ENCODE results near the gene KAZN.

KAZN gene

DNA sequence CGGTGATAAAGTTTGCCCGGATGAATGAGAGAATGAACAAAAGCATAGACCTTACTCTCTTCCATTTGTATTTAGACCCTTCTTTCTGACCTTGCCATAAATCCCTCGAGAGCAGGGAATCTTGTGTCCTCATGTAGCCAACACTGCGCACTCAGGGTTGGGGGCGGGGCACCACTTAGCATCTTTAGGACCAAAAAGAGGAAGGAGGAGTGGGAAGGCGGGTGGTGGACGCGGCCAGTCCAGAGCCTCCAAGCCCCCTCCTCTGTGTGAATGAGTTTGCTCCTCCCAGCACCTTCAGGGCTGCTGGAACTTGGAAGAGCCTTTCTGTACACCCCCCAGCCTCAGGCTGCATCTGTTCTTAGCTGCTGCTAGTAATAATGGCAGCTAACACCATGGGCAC is 413.2 kb downstream of the KAZN start:
- DNase-seq (ENCODE audit: low read depth): no peak

GRCh38 chr1:15012822-15013221 is 414.3 kb downstream of the KAZN start:
- no peak for DNase-seq (ENCODE audit: low read depth)

DNA sequence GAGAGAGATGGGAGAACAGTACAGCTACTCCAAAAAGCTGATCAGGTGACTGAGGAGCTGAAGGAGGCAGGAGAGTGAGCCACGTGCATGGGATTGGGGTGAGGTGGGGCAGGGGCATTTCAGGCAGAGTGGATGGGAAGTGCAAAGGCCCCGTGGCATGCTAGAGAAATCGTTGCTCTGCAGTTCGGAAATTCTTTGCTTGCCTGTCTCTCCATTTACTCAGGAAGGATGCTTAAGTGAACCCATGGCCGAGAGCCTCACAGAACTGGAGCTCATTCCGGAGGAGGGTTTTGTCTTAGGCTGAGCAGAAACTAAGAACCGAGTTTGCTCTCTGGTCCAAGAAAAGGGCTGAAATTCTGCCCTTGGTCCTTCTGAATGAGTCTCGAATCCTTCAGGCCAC is 415.3 kb downstream of the KAZN start:
- no peak for DNase-seq (ENCODE audit: low read depth)

DNA sequence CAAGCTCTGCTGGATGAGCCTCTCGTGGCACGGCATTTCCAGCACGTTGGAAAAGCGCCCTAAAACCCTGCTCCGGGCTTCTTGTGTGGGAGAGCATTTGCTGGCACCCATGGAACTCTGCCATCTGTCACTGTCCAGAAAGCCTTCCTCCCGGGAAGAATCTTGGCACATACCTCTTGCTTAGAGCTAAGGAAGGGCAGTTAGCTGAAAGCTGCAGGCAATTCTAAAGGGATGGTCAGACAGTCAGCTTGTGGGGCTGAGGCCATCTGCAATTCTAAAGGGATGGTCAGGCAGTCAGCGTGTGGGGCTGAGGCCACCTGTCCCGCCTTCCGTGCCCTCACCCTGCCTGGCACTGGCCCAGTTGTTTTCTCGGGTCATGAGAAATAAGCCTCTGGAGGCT is 416.0 kb downstream of the KAZN start:
- peak; percentile 12 for DNase-seq (ENCODE audit: low read depth)

- no peak for DNase-seq (ENCODE audit: low read depth)
Observed at GRCh38 chr1:15016001-15016400, 417.5 kb downstream of the KAZN start.

GRCh38 chr1:15016526-15016925 is 418.0 kb downstream of the KAZN start:
- DNase-seq (ENCODE audit: low read depth): no peak

GRCh38 chr1:15017120-15017519 is 418.6 kb downstream of the KAZN start:
- peak; percentile 74 for DNase-seq (ENCODE audit: low read depth)

DNA sequence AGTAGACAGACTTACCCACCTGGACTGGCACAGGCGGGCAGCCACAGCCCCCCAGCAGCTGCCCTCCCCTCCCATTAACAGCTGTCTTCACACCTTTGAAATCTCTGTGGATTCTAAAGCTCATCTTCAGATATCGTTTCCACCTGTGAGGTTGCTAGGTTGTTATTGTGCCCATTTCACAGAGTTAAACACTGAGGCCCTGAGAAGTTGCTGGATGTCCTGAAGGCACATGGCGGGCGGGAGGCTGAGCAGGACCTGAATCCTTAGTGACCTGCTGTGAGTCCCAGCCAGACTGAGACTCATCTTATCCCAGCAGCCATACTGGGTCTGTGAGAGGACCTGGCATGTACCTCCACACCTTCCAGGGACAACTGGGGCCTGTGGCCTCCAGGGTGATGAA is 420.3 kb downstream of the KAZN start:
- no peak for DNase-seq (ENCODE audit: low read depth)

DNA sequence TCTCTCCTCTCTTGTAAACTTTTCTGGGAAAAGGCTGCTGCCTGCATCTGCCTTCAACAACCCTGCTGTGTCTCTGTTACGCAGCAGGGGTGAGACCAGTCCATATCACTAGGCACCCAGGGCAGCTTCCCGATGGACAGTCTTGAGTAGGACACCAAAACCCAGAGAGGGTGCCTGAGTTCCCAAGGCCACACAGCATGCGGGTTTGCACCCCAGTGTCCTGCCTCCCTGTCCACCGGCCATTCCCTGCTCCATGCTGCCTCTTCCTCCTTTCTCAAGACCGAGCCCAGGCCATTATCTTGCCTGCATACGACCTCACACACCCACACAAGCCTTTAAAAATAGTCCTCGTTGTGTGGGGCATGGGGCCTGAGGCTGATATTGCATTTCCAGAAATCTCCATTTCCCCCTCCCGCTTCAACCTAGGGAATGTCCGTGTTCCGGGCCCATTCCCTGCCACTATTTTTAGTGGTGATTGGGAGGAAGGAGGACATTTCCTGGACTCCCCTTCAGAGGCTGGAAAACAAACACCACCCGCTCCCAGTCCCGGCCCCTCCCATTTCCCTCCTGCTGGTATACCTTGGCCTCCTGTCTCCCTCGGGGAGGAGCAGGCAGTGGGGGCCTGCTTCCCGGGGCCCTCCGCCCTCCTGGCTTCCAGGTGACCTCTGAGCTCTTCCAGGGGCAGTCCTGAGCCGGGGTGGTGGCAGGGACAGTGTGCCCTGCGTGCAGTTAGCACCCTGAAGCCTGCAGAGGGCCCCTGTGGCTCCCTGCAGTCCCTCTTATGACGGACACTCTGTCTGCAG is 422.7 kb downstream of the KAZN start:
- DNase-seq (ENCODE audit: low read depth): no peak

GRCh38 chr1:15022048-15022447 is 423.6 kb downstream of the KAZN start:
- DNase-seq (ENCODE audit: low read depth): no peak

DNA sequence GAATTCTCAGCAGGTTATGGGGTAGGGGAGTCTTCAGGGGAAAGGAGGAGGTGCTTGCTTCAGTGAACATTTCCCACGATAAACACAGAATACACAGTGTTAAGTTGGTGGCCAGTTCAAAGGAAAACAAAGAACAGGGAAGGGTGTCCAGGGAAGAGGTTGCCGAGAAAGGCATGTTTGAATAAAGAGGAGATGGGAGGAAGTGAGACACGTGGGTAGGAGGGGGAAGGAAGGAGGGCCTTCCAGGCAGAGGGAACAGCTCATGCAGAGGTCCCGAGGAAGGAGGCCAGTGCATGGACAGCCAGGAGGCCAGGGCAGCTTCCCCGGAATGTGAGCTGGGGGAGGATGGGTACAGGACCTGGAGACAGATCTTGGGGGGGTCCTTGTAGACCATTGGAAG is 424.7 kb downstream of the KAZN start:
- DNase-seq (ENCODE audit: low read depth): no peak

DNA sequence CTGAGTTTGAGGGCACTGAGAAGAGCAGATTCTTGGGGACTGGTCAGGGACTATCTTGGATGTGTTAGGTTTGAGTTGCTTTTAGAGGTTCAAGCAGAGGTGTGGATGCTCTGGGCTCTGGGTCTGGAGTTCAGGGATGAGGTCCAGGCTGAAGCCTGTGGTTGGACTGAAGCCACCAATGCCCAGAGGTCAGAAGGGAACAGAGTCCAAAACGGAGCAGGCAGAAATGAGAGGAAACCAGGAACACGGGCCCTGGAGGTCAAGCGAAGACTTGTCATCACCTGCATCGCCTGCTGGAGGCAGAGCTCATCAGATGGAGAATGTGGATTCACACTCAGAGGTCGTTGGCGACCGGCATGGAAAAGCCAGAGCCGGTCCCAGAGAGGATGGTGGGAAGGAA is 425.5 kb downstream of the KAZN start:
- no peak for DNase-seq (ENCODE audit: low read depth)

- no peak for DNase-seq (ENCODE audit: low read depth)
Observed at GRCh38 chr1:15026117-15026489, 427.6 kb downstream of the KAZN start.

GRCh38 chr1:15027515-15027986 is 429.1 kb downstream of the KAZN start:
- DNase-seq (ENCODE audit: low read depth): peak; percentile 33

DNA sequence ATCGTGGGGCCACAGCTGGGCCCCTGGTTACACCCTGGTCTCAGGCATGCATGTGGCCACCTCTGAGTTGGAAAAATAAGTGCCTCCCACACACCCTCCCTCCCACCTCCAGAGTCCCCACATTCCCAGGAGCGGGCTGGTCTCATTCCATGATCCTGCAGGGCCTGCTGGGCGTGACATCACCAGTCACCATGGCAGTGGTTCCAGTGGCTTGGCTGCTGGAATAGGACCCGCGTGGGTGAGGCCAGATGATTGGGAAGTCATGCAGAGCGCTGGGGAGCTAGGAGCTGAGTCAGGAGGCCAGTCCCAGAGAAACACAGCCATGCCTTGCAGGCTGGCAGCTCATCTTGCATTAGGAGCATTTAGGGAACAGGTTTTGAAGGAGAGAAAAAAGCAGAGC is 429.6 kb downstream of the KAZN start:
- peak; percentile 21 for DNase-seq (ENCODE audit: low read depth)

DNA sequence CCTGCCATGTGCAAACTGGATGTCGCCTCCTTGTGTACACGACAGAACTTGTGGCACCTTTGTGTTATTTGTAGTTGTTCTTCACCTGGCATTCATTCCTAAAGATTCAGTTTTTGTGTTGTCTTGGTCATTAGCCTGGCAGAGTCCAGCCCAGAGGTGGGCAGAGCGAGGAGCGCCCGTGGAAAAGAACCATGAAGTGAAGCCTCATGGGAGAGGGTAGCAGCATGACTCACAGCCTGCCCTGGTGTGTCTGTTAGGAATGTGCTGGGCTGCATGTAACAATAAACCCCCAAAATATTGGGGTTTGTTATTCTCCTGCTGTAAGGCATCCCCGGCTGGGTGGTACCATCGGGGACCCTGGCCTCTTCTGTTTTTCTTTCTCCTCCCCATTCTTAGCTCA is 430.1 kb downstream of the KAZN start:
- no peak for DNase-seq (ENCODE audit: low read depth)

DNA sequence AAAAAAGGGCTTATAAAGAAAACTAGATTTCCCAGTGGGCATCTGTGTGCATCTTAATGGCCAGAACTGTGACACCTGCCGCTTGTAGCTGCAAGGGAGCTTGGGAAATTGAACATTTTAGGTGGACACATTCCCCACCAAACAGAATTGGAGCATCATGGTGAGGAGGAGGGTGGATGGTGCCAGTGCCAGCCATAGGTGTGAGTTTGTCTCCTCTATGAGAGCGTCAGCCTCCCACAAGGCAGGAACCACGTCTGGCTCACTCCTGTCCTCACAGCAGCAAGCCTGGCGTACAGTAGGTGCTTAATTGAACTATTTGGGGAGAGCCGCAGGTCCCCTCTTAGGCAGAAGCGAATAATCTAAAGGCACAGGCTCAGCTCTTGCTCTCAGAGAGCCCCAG is 430.6 kb downstream of the KAZN start:
- DNase-seq (ENCODE audit: low read depth): no peak

- DNase-seq (ENCODE audit: low read depth): no peak
Observed at GRCh38 chr1:15029786-15030185, 431.3 kb downstream of the KAZN start.

- no peak for DNase-seq (ENCODE audit: low read depth)
Observed at GRCh38 chr1:15031251-15031933, 432.9 kb downstream of the KAZN start.

DNA sequence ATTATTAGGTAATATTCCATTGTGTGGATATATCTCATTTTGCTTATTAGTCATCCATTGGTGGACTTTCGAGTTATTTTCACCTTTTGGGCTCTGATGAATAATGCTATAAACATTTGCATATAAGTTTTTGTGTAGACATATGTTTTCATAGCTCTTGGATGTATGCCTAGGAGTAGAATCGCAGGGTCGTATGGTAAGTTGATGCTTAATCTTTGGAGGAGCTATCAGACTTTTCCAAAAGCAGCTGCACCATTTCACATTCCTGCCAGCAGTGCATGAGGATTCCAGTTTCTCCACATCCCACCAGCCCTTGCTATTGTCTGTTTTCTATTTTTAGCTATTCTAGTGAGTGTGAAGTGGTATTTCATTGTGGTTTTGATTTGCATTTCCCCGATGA is 434.8 kb downstream of the KAZN start:
- DNase-seq (ENCODE audit: low read depth): peak; percentile 11

DNA sequence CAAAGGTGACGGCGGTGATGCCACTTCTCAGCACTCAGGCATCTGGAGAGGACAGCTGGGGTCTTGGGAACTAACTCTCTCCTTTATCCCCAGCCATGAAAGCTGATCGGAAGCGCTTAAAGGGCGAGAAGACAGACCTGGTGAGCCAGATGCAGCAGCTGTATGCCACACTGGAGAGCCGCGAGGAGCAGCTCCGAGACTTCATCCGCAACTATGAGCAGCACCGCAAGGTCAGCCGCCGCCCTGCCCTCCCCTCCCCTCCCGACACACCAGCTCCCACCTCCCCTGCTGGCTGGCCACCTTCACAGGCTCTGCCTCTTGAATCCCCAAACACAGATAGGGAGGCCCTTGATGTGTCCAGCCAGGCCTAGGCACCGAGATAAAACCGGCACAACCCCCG is 436.2 kb downstream of the KAZN start:
- DNase-seq (ENCODE audit: low read depth): no peak

- no peak for DNase-seq (ENCODE audit: low read depth)
Observed at GRCh38 chr1:15035236-15035635, 436.8 kb downstream of the KAZN start.

- no peak for DNase-seq (ENCODE audit: low read depth)
Observed at GRCh38 chr1:15036101-15036500, 437.6 kb downstream of the KAZN start.
